Dermis blood vessel endothelial cell (primary cell): Measurements from ENCODE around the gene FRAT2. TPM values are rescaled to one million over a fixed set of nuclear protein-coding genes. Genes with fewer than 3 reads are reported as not detected.
A peak's percentile ranks its signal among the peaks of the same experiment; 100 is the strongest.
"Not testable (repeated sequence)": the region's sequence is repeated elsewhere in the genome, so short reads cannot be mapped to it uniquely, and the experiment has no call there.

Source experiments
- DNase-seq: peaks from one replicate; pipeline ENCODE4 v3.0.0; 2010
- total RNA-seq: library from RNA; depleted of rRNA; stranded (reverse); fragments of >200 nt; gene quantifications from 2 replicates; pipeline ENCODE4 v1.2.3, GENCODE V29; 2014

FRAT2 gene
- total RNA-seq, 1 donor from 2014 or later, result 28.8 TPM

GRCh38 chr10:97356318-97356914 is 21.9 kb upstream of the FRAT2 start:
- DNase-seq, result peak; percentile 48

- peak; percentile 88 for DNase-seq
Measured at GRCh38 chr10:97355571-97355975, 21.0 kb upstream of the FRAT2 start.

GRCh38 chr10:97353945-97354344 is 19.4 kb upstream of the FRAT2 start:
- no peak for DNase-seq

- DNase-seq, result no peak
Measured at GRCh38 chr10:97349752-97350513, 15.4 kb upstream of the FRAT2 start.

GRCh38 chr10:97347317-97347716 is 12.8 kb upstream of the FRAT2 start:
- DNase-seq, result no peak

GRCh38 chr10:97343664-97344063 is 9.1 kb upstream of the FRAT2 start:
- not testable (repeated sequence) for DNase-seq

- no peak for DNase-seq
Measured at GRCh38 chr10:97341416-97341815, 6.9 kb upstream of the FRAT2 start.

- no peak for DNase-seq
Measured at GRCh38 chr10:97338041-97338440, 3.5 kb upstream of the FRAT2 start.

GRCh38 chr10:97336942-97337831 is 2.7 kb upstream of the FRAT2 start:
- DNase-seq, result no peak

GRCh38 chr10:97336446-97336845 is 1.9 kb upstream of the FRAT2 start:
- DNase-seq, result no peak

- DNase-seq, result no peak
Measured at GRCh38 chr10:97336006-97336405, 1.5 kb upstream of the FRAT2 start.

- no peak for DNase-seq
Measured at GRCh38 chr10:97335188-97335619, 675 bp upstream of the FRAT2 start.

GRCh38 chr10:97333601-97334369 is 744 bp downstream of the FRAT2 start:
- peak; percentile 70 for DNase-seq

- peak; percentile 69 for DNase-seq
Measured at GRCh38 chr10:97333351-97333600, 1.3 kb downstream of the FRAT2 start.

- peak; percentile 75 for DNase-seq
Measured at GRCh38 chr10:97332591-97333350, 1.8 kb downstream of the FRAT2 start.

GRCh38 chr10:97331153-97331703 is 3.3 kb downstream of the FRAT2 start:
- no peak for DNase-seq

GRCh38 chr10:97329766-97330165 is 4.8 kb downstream of the FRAT2 start:
- no peak for DNase-seq

GRCh38 chr10:97328646-97329453 is 5.7 kb downstream of the FRAT2 start:
- no peak for DNase-seq

GRCh38 chr10:97327348-97328294 is 6.9 kb downstream of the FRAT2 start:
- DNase-seq, result no peak

- DNase-seq, result no peak
Measured at GRCh38 chr10:97325754-97326153, 8.8 kb downstream of the FRAT2 start.
